GM18873 (cell line): ENCODE results near the gene TFDP1.

Experiments
- ATAC-seq: cut with Tn5 transposase; IDR thresholded peaks from one replicate; pipeline ENCODE4 v1.9.1; 2021; ENCODE audit warnings: mild to moderate bottlenecking, moderate library complexity, moderate number of reproducible peaks; ENCODE audit not compliant: unreplicated experiment, low FRiP score

Gene TFDP1

DNA sequence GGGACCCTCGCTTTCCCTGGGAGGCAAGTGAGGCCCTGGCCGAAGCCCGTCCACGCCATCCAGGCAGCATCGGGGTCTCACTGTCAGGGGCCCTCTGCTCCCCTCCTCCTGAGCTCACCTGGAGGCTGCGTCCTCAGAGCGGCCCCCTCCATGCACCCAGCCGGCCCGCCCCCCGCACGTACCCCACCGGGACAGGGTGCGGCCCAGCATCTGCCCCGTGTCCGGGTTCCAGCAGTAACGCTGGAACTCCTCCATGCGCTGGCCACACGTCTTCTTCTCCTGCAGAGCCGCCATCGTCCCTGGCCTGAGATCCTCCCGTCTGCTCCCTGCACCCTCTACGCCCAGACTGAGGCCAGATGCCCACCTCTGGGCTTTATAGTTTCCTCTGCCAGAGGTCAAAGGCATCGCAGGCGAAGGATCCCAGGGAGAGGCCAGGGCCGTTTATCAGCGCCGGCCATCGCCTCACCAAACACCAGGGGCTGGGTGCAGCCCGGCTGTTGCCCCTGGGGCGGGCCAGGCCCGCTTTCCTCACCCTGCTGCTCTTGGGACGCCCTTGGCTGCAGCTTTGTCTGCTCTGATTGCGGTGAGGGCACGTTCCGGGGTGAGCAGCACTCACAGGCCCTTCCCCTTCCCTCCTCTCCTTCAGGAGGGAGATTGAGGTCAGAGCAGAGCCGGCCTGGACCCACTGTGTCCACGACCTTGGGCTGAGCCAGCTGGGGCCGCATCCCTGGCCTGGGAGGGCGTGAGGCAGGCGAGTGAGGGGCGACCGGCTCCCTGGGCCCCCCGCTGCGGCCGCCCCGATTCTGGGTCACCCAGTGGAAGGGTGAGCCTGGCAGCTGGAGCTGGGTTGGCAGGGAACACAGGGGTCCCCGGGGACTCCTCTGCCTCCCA lies 73.5 kb downstream of the TFDP1 start, which contains the start of gene ATP4B:
TSS of gene ATP4B (minus strand) at position 348 of the 891 bp plus-strand sequence. CDS start at position 294, 54 bp downstream.
- ATAC-seq, result no peak

DNA sequence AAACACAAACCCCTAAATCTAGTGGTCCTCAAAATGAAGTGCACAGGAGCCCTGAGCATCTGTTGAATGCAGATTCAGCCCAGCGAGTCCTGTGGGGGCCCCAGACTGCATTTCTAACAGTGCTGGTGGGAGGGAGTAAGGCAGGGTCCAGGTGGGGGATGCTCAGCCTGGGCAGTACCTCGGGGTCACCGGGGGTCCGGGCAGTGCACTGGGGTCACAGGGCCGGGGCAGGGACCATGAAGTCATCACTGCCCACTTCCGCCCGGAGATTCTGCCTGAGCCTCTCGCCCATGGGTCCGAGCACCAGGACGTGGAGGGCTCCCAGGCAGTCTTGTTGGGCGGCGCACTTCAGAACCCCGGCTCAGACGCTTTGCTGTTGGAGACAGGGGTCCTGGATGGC lies 74.3 kb downstream of the TFDP1 start:
- ATAC-seq, result no peak

DNA sequence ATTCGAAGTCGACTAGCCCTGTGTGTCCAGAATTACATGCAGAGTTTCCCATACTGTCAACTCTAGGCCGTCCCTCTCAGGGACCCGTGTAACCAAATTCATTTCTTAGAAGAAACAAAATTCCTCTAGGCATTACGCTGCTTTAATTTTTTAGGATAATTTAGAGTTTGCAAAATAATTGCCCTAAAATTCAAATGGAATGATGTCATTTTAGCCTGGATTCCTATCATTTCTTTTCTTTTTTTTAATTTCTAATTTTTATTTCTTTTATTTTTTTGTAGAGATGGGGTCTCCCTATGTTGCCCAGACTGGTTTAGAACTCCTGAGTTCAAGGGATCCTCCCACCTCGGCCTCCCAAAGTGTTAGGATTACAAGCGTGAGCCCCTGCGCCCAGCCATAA lies 74.8 kb downstream of the TFDP1 start:
- no peak for ATAC-seq

DNA sequence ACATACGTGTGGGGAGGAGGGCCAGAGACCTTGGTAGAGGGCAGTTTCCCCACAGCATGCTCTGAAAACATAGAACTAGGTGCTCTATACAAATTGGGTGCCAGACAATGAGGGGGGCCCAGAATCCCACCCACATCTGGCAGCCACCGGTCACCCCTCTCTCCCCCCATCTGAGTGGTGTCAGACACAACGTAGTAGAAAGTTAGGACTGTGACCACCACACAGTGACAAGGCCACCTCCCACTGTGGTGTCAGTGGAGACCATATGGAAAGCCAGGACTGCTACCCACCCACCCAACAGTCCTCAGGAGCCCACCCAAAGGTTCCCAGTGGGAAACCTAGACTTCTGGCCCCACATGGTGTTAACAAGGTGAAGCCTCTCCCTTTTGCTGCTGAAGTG lies 75.5 kb downstream of the TFDP1 start:
- ATAC-seq, result no peak

DNA sequence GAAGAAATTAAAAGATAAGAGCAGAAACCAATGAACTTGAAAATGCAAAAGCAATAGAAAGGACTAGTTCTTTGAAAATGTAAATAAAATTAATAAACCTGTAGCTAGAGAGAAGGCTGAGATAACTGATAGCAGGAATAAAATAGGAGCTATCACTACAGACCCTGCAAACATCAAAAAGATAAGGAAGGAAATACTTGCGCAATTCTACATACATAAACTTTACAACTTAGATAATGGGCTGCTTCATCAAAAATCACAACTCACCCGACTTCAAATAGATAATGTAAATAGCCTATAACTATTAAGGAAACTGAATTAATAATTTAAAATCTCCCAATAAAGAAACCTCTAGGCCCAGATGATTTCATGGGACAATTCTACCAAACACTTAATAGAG lies 77.0 kb downstream of the TFDP1 start:
- ATAC-seq, result no peak

DNA sequence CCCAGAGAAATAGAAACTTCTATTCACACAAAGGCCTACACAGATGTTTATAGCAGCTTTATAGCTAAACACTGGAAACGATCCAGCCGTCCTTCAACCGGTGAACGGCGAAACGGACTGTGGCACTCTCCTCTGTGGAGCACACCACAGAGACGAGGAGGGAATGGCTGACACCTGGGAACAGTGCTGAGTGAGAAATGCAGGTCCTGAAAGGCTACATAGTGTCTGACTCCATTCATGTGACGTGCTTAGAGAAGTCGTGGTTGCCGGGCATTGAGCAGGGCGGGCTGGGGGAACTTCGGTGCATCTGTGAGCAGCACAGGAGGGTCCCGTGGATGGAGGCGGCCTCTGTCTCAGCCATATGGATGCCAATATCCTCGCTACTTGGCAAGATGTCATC lies 79.4 kb downstream of the TFDP1 start:
- no peak for ATAC-seq

DNA sequence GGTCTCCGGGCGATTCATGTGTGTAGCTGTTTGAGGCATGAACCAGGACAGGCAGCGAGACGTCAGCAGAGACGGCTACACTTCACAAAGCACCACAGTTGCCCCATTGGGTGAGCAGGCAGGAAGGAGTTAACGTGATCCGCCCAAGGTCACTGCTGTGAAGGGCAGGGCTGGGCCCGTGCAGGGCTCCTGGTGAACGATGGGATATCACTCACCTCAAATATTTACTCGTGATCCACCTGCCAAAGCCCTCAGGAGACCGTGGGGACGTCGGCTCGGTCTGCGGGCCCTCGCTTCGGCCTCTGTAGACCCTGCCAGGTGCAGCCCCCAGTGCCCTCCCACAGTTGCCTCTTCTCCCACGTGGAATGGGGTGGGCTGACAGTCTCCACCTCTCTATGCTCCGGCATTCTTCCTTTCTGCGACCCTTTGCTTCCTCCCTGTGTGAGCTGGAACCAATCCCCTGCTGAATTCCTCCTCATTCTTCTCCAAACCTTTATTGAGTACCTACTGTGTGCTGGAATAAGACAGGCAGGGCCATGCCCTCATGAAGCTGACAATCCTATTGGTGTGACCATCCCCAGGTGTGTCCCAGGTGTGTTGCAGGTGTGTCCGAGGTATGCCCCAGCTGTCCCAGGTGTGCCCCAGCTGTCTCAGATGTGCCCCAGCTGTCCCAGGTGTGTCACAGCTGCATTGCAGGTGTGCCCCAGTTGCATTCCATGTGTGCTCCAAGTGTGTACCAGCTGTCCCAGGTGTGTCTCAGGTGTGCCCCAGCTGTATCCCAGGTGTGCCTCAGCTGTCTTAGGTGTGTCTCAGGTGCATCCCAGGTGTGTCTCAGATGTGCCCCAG lies 80.4 kb downstream of the TFDP1 start:
- no peak for ATAC-seq

DNA sequence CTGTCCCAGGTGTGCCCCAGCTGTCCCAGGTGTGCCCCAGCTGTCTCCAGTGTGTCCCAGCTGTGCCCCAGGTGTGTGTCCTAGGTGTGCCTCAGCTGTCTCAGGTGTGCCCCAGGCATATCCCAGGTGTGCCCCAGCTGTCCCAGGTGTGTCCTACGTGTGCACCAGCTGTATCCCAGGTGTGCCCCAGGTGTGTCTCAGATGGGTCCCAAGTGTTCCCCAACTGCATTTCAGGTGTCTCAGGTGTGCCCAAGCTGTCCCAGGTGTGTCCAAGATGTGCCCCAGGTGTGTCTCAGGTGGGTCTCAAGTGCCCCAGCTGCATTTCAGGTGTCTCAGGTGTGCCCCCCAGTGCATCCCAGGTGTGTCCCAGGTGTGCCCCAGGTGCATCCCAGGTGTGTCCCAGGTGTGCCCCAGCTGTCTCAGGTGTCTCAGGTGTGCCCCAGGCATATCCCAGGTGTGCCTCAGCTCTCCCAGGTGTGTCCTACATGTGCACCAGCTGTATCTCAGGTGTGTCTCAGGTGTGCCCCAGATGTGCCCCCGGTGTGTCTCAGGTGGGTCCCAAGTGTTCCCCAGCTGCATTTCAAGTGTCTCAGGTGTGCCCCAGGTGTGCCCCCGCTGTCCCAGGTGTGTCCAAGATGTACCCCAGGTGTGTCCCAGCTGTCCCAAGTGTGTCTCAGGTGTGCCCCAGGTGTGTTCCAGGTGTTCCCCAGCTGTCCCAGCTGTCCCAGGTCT lies 81.2 kb downstream of the TFDP1 start:
- ATAC-seq, result no peak

DNA sequence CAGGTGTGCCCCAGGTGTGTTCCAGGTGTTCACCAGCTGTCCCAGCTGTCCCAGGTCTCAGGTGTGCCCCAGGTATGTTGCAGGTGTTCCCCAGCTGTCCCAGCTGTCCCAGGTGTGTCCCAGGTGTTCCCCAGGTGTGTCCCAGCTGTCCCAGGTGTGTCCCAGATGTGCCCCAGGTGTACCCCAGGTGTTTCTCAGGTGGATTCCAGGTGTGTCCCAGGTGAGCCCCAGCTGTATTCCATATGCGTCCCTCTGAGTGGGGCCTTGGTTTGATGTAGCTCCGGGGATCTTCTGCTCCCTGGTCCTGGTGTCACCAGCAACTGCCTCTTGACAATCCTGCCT lies 81.7 kb downstream of the TFDP1 start:
- no peak for ATAC-seq

DNA sequence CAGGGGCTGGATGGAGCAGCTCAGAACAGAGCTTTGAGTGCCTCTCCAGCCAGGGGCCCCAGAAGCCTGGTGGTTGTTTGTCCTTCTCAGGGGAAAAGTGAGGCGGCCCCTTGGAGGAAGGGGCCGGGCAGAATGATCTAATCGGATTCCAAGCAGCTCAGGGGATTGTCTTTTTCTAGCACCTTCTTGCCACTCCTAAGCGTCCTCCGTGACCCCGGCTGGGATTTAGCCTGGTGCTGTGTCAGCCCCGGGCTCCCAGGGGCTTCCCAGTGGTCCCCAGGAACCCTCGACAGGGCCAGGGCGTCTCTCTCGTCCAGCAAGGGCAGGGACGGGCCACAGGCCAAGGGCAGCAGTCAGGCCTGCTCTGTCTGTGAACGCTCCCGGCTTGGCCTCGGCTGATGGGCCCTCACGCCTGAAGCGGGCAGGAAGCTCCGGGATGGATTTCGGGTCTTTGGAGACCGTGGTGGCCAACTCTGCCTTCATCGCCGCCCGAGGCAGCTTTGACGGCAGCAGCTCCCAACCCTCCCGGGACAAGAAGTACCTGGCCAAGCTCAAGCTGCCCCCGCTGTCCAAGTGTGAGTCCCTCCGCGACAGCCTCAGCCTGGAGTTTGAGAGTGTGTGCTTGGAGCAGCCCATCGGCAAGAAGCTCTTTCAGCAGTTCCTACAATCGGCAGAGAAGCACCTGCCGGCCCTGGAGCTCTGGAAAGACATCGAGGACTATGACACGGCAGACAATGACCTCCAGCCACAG lies 82.6 kb downstream of the TFDP1 start, which contains the start of gene GRK1:
TSS of gene GRK1 (plus strand) at position 269 of the 751 bp plus-strand sequence. CDS start at position 437, 168 bp downstream.
- no peak for ATAC-seq

DNA sequence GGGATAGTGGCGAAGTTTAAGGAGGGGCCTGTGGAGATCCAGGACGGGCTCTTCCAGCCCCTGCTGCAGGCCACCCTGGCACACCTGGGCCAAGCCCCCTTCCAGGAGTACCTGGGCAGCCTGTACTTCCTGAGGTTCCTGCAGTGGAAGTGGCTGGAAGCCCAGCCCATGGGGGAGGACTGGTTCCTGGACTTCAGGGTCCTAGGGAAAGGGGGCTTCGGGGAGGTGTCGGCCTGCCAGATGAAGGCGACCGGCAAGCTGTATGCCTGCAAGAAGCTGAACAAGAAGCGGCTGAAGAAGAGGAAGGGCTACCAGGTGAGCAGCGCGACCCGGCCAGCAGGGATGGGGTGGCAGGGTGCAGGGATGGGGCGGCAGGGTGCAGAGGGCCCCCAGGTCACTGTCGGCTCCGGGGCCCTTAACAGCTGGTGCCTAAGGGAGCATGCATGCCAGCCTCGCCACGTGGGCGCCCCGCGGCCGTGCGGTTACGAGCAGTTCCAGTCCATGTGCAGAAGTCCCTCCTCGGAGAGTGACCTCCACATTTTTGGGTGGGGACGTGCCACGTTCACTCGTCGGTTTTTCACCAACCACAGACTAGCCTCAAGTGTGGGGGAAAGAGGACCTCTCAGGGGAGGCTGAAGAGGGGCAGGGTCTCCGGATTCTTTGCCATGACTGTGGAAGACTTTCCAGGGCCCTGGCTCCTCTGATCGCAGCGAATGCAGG lies 83.4 kb downstream of the TFDP1 start:
- no peak for ATAC-seq

DNA sequence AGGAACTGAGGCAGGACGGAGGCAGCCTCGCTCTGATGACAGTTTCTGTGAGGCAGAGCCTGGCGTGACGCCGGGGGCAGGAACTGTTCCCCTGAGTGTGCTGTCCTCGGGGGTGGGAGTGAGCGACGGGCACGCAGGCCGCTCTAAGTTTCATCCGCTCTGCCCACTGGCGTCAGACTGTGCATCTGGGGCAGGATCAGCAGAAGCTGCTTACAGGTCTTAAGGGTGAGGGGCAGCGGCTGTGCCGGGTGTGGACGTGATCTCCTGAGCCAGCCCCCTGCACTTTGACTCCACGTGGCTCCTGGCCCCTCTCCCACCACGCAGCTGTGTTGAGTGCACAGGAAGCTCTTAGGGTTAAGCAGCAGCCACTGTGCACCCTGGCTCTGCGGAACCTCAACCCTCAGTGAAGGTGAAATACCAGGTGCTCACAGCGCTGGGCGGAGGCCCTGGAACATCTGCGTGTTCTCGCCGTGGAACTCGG lies 84.0 kb downstream of the TFDP1 start:
- ATAC-seq, result no peak

DNA sequence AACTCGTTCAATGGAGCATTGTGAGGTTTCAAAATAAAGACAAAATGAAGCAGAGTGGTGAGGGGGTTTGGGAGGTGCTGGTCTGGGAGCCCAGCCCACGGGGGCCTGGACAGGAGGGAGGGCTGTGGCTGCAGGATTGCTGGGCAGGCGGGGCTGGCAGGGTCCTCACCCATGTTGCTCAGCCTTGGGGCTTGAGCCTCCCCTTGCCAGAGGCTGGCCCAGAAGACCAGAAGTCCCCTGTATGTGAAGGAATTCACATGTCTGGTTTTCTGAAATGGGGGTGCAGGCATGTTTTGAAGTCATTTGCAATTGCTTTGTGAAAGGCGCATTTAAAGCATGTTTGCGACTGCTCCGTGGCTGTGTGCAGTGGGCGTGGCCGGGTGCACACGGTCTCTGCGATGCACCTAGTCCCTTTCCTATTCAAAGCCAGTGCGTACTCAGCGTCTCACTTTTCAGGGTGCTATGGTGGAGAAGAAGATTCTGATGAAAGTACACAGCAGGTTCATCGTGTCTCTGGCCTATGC lies 84.7 kb downstream of the TFDP1 start:
- no peak for ATAC-seq

DNA sequence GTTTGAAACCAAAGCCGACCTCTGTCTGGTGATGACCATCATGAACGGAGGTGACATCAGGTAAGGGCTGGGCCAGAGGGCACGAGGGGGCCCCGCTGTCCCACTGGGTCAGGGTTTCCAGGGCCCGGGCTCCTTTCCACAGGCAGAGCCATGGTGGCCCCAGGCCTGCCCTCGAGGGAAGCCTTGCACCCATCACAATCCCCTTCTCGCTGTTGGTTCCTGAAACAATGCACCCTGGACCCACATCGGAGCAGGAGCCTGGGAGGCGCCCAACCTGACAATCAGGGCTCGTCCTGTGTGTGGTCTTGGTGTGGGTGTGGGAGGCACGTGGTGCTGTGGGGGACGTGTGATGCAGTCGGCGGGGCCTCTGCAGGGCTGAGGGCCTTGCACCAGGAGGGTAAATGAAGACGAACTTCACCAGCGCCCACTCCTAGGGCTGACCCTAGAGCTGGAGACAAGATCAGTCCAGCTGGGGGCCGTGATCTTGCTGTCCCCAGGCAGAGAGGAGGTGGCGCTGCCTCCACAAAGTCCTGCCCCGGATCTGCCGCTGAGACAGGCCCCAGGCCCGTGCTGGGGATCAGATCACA lies 85.3 kb downstream of the TFDP1 start:
- ATAC-seq, result no peak

DNA sequence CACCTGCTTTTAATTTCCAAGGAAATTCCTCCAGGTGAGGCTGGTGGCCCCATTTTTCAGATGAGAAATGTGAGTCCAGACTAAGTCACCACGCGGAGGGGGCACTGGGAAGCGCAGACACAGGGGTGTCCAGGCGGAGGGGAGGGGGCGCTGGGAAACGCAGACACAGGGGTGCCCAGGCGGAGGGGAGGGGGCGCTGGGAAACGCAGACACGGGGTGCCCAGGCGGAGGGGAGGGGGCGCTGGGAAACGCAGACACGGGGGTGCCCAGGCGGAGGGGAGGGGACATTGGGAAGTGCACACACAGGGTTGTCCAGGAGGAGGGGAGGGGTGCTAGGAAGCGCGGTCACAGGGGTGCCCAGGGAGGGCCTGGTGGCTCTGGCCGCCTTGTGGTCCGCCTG lies 86.0 kb downstream of the TFDP1 start:
- ATAC-seq, result no peak

DNA sequence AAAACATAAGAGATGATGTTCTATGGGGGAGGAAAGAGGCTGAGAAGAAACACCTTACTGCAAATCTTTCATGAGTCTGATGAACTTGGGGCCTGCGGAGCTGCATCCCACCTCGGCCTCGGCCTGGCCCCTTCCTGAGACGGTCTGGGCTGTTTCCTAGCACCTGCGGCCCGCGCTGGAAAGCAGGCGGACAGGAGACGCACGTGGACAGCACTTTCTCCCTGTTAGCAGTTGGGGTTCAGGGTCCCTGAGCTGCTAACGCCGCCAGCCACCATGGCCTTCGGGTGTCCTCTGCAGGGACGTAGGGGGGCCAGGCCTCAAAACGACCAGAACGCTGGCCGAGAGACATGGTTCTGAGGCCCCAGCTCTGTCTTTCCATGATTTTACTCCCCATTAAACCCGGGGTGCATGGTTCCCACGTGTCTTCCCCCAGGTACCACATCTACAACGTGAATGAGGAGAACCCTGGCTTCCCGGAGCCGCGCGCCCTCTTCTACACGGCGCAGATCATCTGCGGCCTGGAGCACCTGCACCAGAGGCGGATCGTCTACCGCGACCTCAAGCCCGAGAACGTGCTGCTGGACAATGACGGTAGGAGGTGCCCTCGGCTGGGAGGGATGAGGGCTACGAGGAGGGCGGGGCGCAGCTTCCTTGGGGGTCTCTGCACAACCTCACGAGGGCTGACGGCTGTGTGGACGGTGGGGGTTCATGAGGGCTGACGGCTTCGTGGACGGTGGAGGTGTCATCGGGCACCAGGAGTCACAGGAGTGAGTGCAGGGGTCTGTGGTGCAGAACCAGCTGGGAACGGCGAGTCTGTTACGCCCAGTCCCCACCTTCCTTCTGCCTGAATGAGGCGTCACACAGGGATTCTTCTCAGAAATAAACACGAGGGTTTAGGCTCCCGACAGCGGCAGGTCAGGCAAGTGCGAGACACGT lies 86.8 kb downstream of the TFDP1 start:
- ATAC-seq, result no peak

DNA sequence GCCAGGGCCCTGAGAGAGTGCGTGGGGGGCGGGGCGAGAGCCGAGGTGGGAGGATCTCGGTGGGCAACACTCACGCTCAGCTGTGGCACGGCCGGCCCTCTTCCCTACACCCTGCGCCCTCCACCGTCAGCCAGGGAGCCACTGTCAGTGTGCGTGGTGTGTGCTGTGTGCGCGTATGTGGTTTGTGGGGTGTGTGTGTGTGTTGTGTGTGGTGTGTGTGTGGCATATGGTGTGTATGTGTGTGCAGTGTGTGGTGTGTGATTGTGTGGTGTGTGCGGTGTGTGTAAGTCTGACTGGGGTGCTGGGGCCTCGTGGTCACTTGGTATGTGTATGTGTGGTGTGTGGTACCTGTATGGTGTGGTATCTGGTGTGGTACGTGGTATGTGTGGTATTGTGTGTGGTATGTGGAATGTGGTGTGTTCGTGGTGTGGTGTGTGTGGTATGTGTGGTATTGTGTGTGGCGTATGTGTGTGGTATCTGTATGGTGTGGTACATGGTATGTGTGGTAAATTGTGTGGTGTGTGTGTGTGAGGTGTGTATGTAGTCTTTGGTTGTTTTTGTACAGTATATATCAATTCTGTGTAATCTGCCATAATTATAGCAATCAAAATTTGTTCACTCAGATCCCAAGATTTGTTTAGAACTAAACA lies 87.6 kb downstream of the TFDP1 start:
- ATAC-seq, result no peak
